HG02852 (cell line): ENCODE data around the gene C1orf232.

ENCODE experiments used
- ATAC-seq: cut with Tn5 transposase; IDR thresholded peaks from one replicate; pipeline ENCODE4 v1.9.1; 2021; ENCODE audit warnings: mild to moderate bottlenecking, moderate library complexity; ENCODE audit not compliant: unreplicated experiment

The C1orf232 gene

GRCh38 chr1:26158271-26158907 is 10.4 kb downstream of the C1orf232 start:
- no peak for ATAC-seq

GRCh38 chr1:26156285-26157038 is 12.3 kb downstream of the C1orf232 start:
- ATAC-seq, result no peak

GRCh38 chr1:26155370-26156284 is 13.1 kb downstream of the C1orf232 start:
- no peak for ATAC-seq

DNA sequence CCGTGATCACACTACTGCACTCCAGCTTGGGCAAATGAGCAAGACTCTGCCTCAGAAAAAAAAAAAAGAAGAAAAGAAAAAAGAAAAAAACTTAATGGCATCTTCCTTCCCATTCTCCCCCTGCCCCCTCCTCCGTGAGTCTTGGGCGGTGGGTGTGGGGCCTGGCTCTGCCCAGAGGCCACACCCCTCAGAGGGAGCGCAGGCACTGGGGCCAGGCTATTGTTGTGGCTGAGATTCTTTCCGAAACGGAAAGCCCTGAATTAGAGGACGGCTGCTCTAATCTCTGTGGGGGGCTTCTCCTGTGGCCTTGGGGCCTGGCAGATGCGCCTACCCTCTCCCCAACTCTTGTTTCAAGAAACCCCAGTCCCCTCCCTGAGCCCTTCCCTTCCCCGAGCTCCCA is 14.0 kb downstream of the C1orf232 start:
- ATAC-seq, result no peak

DNA sequence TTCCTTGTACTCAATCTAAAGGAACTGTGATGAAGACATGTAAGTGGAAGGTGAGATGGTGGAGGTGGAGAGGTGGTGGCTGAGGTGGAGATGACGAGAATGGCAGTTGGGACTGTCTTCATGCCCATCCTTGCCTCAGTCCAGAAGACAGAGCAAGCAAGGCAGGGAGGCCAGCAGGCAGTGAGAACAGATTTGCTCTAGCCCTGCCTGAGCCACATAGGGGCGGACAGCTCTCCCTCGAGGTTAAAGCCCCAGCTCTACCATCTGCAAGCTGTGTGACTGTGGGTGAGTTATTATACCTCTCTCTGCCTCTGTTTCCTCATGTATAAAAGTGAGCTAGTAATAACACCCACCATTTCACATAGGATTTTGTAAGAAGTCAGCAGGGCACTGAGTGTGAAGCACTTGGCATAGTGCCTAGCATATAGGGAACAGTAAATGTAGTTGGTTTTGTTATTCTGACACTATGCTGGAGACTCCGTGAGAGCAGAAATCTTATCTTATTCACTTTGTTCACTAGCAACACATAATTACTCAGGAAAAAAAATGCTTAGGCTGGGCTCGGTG is 14.7 kb downstream of the C1orf232 start:
- ATAC-seq, result no peak

- no peak for ATAC-seq
Measured at GRCh38 chr1:26148887-26149286, 19.9 kb downstream of the C1orf232 start.

DNA sequence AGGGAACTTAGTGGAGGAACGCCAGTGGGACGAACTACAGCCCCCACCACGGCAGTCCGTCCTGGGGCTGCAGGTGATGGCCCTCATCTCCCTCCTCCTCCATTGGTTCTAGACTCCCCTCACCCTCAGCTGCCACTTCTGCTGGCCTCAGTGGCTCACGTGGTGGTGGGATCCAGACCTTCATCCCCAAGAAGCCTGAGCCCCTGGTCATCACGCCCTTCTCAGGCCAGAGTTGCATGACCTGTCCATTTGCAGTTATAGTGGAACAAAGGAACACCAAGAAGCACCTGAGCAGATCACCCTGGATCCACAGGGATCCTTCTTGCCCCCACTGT is 22.8 kb downstream of the C1orf232 start:
- no peak for ATAC-seq

DNA sequence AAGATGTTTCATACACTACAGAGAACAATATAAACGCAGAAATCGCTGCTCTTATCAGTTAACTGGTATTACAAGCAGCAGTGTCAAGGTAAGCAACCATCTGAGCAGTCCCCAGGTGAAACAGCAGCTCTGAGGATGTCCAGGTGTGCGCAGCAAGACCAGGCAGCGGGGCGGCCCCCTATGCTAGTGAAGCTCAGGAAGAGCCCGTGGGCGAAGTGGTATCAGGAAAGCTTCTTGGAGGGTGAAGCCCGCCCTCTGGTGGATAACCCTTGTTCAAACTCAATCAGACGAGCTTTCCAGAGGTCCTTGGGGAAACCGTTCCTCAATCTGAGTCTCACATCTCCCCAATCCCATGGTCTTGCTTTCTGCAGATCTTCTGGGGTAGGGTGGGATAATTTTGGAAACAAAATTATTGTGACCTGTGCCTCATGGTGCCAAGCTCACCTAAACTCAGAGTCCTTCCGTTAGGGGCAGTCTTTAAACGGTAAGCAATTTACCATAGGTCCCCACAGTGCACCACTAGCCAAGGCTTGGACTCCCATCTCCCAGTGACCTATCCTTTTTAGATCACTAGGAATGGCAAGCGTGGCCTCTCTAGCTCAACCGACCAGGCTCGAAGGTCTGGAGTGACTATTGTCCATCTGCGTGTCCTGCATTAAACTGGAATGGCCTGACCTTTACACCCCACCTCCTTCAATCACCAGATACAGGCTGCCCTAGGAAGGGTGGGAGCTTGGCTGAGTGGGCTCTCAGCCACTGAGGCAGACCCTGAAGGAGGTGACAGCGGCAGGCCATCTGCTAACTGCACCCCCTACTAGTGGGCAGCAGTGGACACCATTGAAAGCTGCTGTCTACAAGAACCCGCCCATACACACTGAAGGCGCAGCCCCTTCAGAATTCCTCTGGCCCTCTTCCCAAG is 23.5 kb downstream of the C1orf232 start:
- ATAC-seq, result no peak

GRCh38 chr1:26142159-26142558 is 26.6 kb downstream of the C1orf232 start:
- no peak for ATAC-seq

GRCh38 chr1:26138974-26139558 is 29.7 kb downstream of the C1orf232 start:
- no peak for ATAC-seq

DNA sequence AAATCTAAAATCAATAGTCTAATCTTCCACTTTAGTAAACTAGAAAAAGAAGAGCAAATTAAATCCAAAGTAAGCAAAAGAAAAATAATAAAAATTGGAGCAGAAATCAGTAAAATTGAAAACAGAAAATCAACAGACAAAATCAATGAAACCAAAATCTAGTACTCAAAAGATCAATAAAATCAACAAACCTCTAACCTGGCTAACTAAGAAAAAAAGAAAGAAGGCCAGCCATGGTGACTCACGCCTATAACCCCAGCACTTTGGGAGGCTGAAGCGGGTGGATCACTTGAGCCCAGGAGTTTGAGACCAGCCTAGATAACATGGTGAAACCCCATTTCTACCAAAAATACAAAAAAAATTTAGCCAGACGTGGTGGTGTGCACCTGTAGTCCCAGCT is 34.3 kb downstream of the C1orf232 start:
- no peak for ATAC-seq

GRCh38 chr1:26132834-26133167 is 36.0 kb downstream of the C1orf232 start:
- no peak for ATAC-seq

DNA sequence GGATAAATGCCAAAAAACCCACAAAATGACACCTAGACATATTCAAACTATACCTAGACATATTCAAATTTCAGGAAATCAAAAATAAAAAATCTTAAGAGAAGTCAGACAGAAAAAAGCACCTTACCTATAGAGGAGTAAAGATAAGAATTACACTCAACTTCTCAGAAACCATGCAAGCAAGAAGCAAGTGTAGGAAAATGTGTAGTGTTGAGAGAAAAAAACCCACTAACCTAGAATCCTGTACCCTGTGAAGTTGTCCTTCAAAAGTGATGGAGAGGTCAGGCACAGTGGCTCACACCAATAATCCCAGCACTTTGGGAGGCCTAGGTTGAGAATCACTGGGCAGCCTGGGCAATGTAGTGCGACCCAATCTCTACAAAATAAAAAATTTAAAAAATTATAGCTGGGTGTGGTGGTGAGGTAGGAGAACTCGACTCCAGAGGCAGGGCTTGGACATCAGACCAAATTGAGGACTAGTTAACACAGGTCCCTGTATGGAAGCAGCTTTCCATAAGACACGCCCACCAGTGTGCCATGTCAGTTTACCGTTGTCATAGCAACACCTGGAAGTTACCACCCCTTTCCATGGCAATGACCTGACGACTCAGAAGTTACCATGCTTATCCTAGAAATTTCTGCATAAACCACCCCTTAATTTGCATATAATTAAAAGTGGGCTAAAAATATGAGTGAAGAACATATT is 36.5 kb downstream of the C1orf232 start:
- ATAC-seq, result no peak

DNA sequence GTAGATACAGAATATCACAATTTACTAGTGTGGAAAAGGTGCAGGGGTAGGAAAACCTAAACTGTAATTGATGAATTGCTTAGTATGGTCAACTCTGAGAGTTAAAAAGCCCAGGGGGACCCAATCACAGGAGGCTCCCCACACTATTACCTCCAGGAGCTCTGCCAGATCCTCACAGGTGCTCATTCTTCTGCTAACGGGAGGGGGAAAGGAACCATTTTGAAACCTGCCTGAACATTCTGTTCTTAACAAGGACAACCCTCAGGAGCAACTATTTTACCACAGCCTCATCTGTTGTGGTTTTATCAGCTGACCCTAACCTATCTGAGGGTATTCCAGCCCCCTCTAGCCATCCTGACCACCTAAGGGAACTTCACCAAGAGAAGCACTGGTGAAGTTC is 38.1 kb downstream of the C1orf232 start:
- ATAC-seq, result no peak

GRCh38 chr1:26129778-26130177 is 39.0 kb downstream of the C1orf232 start:
- ATAC-seq, result no peak

DNA sequence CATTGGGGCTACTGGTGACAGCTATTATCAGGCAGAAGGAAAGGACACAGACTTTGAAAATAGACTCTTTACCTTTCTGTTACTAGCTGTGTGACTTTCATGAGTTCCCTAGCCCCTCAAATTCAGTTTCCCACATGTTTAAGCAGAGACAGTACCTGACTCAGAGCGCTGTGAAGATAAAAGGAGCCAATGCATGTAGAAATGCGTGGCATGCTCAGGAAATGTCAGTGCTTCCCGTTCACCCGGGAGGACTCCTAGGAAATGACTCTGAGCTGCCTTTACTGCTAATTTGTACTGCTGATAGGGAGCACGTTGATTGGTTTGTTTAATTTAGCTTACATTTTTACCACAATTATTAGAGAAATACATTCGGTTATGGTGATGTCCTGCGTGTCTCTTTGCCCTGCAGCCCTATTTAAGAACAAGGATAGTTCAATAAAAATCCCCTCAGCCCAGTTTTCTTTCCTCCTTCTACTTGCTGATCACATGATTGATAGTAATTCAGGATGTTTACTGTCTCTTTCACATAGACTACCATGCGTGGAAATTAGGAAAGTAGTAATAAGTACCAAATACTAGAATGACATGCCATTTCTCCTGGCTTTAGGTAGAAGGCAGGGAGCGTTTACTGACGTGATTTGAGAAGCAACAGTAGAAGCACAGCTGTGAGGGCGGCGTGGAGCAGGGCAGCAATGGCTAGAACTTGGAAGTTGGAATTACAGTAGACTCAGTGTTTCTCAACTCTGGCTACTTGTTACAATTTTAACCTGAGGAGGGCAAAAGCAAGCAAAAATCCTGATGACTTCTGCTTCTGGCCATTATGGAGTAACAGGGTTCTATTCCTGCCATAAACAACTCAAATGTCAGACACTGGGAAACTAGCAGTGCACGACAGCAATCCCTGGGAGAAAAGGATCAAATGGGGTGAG is 41.3 kb downstream of the C1orf232 start:
- ATAC-seq, result no peak

- ATAC-seq, result no peak
Measured at GRCh38 chr1:26126321-26127084, 42.3 kb downstream of the C1orf232 start.

- no peak for ATAC-seq
Measured at GRCh38 chr1:26125946-26126320, 42.8 kb downstream of the C1orf232 start.
